HK-2 (cell line): Measurements from ENCODE around the gene RNMT.
A peak's percentile ranks its signal among the peaks of the same experiment; 100 is the strongest.
"Not testable (repeated sequence)": the region's sequence is repeated elsewhere in the genome, so short reads cannot be mapped to it uniquely, and the experiment has no call there.

Experiments
- DNase-seq: peaks from one replicate; pipeline ENCODE4 v3.0.0-alpha.2; 2018; ENCODE audit not compliant: unreplicated experiment

The RNMT gene

GRCh38 chr18:13735681-13736080, 9.2 kb downstream of the RNMT start:
- DNase-seq: no peak

- DNase-seq: no peak
Measured at GRCh38 chr18:13745696-13746095, 19.2 kb downstream of the RNMT start.

- no peak for DNase-seq
Measured at GRCh38 chr18:13746633-13747032, 20.2 kb downstream of the RNMT start.

- not testable (repeated sequence) for DNase-seq
Measured at GRCh38 chr18:13751599-13751998, 25.1 kb downstream of the RNMT start.

GRCh38 chr18:13756261-13756660, 29.8 kb downstream of the RNMT start:
- no peak for DNase-seq

GRCh38 chr18:13756671-13757070, 30.2 kb downstream of the RNMT start:
- no peak for DNase-seq

GRCh38 chr18:13758622-13759021, 32.1 kb downstream of the RNMT start:
- no peak for DNase-seq

- no peak for DNase-seq
Measured at GRCh38 chr18:13760047-13760446, 33.6 kb downstream of the RNMT start.

- no peak for DNase-seq
Measured at GRCh38 chr18:13762690-13763439, 36.4 kb downstream of the RNMT start.

GRCh38 chr18:13775058-13775457, 48.6 kb downstream of the RNMT start:
- DNase-seq: no peak

GRCh38 chr18:13791181-13791580, 64.7 kb downstream of the RNMT start:
- no peak for DNase-seq

GRCh38 chr18:13793819-13794218, 67.3 kb downstream of the RNMT start:
- no peak for DNase-seq

GRCh38 chr18:13796515-13796914, 70.0 kb downstream of the RNMT start:
- DNase-seq: no peak

GRCh38 chr18:13797157-13797611, 70.7 kb downstream of the RNMT start:
- no peak for DNase-seq

GRCh38 chr18:13799396-13799795, 72.9 kb downstream of the RNMT start:
- no peak for DNase-seq

- peak; percentile 58 for DNase-seq
Measured at GRCh38 chr18:13800505-13801259, 74.2 kb downstream of the RNMT start.

- no peak for DNase-seq
Measured at GRCh38 chr18:13801260-13801601, 74.8 kb downstream of the RNMT start.

GRCh38 chr18:13804305-13804704, 77.8 kb downstream of the RNMT start:
- no peak for DNase-seq

- DNase-seq: no peak
Measured at GRCh38 chr18:13808294-13809042, 82.0 kb downstream of the RNMT start.

- no peak for DNase-seq
Measured at GRCh38 chr18:13809043-13809430, 82.6 kb downstream of the RNMT start.

GRCh38 chr18:13809531-13810255, 83.2 kb downstream of the RNMT start:
- DNase-seq: no peak

- no peak for DNase-seq
Measured at GRCh38 chr18:13810950-13811485, 84.5 kb downstream of the RNMT start.
